ENCODE measurements around the gene PPP2R1A. TPM values are rescaled to one million over a fixed set of nuclear protein-coding genes. Genes with fewer than 3 reads are reported as not detected.

The PPP2R1A gene
- total RNA-seq: 100 to 1,000 TPM; 200 to 226 (median 224) TPM

DNA sequence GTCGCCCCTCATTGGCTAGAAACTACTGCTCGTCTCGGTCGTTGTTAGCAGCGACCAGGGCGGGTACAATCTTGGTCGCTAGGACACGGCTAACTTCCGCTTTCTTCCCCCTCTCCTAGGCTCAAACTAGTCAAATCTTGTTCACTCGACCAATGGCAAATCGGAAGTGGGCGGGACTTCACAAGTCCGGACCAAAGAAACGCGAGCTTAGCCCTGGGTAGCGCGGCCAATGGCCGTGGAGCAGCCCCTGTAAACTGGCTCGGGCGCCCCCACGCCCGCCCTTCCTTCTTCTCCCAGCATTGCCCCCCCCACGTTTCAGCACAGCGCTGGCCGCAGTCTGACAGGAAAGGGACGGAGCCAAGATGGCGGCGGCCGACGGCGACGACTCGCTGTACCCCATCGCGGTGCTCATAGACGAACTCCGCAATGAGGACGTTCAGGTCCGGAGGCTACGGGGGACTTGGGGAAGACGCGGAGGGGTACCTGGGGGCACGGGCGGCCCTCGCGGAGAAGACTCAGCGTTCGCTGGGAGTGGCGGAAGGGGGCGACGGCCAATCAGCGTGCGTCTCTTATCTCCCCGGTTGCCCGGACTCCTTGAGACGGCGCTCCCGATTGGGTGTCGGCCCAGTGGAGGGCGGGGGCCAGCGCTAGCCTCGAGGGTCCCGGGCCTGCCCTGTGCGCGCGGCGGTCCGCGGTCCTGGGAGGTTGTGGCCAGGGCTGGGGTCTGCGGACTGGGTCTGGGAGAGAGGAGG, at the start of gene PPP2R1A:
Gene PPP2R1A, plus strand, starts transcription at position 318 of the 752 bp plus-strand sequence. Its CDS starts 45 bp downstream, at position 363.
- 1% methylated on average over 54 to 58 of the region's 70 CpGs for WGBS, 2 donors
- H3K4me3 ChIP-seq (ENCODE audit: low read depth, poor library complexity, severe bottlenecking): peak within 1 kb of the TSS; percentile 76
- intact Hi-C loops (cut with DNase I; ENCODE audit: low total_unique reads): loop anchor here (5.0 kb wide), 1 partner anchor 53 kb away; the partner anchor contains the start of gene ZNF616
- peak in 1 of 2 donors; percentile 76 for TF ChIP-seq POLR2A (IDR thresholded peaks at IDR 0.05)
- TF ChIP-seq, protein P1, sequence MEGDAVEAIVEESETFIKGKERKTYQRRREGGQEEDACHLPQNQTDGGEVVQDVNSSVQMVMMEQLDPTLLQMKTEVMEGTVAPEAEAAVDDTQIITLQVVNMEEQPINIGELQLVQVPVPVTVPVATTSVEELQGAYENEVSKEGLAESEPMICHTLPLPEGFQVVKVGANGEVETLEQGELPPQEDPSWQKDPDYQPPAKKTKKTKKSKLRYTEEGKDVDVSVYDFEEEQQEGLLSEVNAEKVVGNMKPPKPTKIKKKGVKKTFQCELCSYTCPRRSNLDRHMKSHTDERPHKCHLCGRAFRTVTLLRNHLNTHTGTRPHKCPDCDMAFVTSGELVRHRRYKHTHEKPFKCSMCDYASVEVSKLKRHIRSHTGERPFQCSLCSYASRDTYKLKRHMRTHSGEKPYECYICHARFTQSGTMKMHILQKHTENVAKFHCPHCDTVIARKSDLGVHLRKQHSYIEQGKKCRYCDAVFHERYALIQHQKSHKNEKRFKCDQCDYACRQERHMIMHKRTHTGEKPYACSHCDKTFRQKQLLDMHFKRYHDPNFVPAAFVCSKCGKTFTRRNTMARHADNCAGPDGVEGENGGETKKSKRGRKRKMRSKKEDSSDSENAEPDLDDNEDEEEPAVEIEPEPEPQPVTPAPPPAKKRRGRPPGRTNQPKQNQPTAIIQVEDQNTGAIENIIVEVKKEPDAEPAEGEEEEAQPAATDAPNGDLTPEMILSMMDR (IDR thresholded peaks at IDR 0.05): no peak
- DNase-seq (ENCODE audit: low spot score in 2 of 2): peak; percentile 100

DNA sequence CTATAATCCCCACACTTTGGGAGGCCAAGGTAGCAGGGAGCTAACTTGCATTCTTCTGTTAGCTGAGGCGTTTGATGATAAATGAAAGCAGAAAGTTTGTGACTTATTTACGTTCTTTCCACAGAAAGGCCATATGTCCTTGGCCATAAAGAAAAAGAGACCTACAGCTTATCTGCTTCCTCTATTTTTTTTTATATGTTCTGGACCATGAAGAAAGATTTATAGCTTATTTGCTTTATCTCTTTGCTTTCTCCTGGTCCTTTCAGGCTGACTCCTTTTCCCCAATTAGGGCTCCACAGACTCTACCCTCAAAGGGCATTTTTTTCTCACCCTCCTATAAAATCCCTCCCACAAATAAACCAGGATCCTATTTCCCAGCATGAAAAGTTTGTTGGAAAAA, 48.6 kb upstream of the PPP2R1A start:
- DNase-seq (ENCODE audit: low spot score in 2 of 2): no peak
- intact Hi-C loops (cut with DNase I; ENCODE audit: low total_unique reads): no loop called here
- 78 to 81% methylated on average over 2 of the region's 2 CpGs for WGBS, 2 donors

DNA sequence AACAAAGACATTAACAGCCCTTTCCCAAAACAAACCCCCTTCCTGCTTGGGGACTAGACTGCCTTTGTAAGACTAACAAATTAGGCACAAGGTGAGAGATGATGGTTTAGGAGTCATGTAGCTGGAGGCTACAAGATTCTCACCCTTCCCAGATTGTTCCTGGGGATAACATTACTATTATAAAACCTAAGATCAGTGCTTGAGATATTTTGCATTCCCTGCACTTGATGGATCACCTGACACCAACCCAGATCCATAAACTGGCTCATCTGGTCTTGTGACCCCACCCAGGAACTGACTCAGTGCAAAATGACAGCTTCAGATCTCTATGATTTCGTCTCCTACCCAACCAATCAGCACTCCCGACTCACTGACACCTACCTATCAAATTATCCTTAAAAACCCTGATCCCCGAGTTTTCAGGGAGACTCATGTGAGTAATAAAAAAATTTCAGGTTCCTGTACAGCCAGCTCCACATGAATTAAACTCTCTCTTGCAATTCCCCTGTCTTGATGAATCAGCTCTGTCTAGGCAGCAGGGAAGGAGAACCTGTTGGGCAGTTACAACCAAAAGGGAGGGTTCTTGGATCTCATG, 47.8 kb upstream of the PPP2R1A start:
- intact Hi-C loops (cut with DNase I; ENCODE audit: low total_unique reads): no loop called here
- 54 to 62% methylated on average over 3 of the region's 3 CpGs for WGBS, 2 donors
- peak in 1 of 2 donors; percentile 34 for DNase-seq (ENCODE audit: low spot score in 2 of 2)
- no peak overlapping the region for H3K4me3 ChIP-seq (ENCODE audit: low read depth, poor library complexity, severe bottlenecking)
- TF ChIP-seq, protein P1 (IDR thresholded peaks at IDR 0.05): no peak
- TF ChIP-seq POLR2A (IDR thresholded peaks at IDR 0.05): no peak

More for the DNA sequence above, 48.6 kb upstream of the PPP2R1A start:
- TF ChIP-seq, protein P1 (IDR thresholded peaks at IDR 0.05): no peak
- no peak for TF ChIP-seq POLR2A (IDR thresholded peaks at IDR 0.05)
- no peak overlapping the region for H3K4me3 ChIP-seq (ENCODE audit: low read depth, poor library complexity, severe bottlenecking)

DNA sequence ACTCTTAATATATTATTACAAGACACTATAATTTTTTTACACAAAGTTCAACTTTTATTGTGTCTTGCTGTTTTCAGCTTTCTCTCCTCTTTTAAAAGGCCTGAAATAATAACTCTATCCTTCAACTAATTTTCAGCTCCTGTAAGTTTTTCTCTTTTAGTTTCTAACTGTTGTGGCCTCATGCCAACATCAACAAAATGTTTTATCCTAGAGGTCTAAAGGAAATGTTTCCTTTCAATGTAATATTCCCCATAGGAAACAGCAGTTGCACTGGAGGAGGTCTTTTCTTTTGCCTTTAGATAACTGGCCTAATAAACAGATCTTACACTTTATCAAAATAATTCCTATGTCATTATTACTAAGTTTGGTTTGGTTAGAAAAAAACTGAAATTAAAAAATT, 41.6 kb upstream of the PPP2R1A start:
- DNase-seq (ENCODE audit: low spot score in 2 of 2): no peak
- TF ChIP-seq POLR2A (IDR thresholded peaks at IDR 0.05): no peak
- TF ChIP-seq, protein P1 (IDR thresholded peaks at IDR 0.05): no peak
- intact Hi-C loops (cut with DNase I; ENCODE audit: low total_unique reads): no loop called here
- H3K4me3 ChIP-seq (ENCODE audit: low read depth, poor library complexity, severe bottlenecking): no peak overlapping the region

DNA sequence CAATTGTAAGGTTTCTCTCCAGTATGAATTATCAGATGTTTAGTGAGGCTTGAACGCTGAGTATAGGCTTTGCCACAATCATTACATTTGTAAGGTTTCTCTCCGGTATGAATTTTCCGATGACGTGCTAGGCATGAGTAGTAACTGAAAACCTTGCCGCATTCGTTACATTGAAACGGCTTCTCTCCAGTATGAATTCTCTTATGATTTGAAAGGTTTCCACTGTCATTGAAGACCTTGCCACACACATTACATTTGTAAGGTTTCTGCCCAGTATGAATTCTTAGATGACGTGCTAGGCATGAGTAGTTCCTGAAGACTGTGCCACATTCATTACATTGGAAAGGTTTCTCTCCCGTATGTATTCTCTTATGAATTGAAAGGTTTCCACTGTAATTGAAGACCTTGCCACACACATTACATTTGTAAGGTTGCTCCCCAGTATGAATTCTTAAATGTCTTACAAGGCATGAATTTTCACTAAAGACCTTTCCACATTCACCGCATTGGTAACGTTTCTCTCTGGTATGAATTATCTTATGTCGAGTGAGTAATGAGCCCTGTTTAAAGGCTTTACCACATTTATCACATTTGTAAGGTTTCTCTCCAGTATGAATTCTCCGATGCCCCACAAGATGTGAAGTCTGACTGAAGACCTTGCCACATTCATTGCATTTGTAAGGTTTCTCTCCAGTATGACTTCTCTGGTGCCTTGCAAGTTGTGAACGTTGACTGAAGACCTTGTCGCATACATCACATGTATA, 34.1 kb upstream of the PPP2R1A start:
- DNase-seq (ENCODE audit: low spot score in 2 of 2): no peak
- WGBS, 2 donors: 97 to 98% methylated on average over 15 of the region's 15 CpGs
- no peak overlapping the region for H3K4me3 ChIP-seq (ENCODE audit: low read depth, poor library complexity, severe bottlenecking)
- intact Hi-C loops (cut with DNase I; ENCODE audit: low total_unique reads): no loop called here
- no peak for TF ChIP-seq POLR2A (IDR thresholded peaks at IDR 0.05)
- TF ChIP-seq, protein P1 (IDR thresholded peaks at IDR 0.05): no peak

All from lower leg skin (tissue), 4 donors.